Activated CD8-positive, alpha-beta memory T cell treated with anti-CD3 and anti-CD28 coated beads, Interleukin-2, amount 50 U/mL, for 4 hours (primary cell): ENCODE results near the gene FTO.
"Not testable (repeated sequence)": the region's sequence is repeated elsewhere in the genome, so short reads cannot be mapped to it uniquely, and the experiment has no call there.

Source experiments
- DNase-seq: peaks from one replicate; pipeline ENCODE4 v3.0.0-alpha.2; 2020

FTO gene

DNA sequence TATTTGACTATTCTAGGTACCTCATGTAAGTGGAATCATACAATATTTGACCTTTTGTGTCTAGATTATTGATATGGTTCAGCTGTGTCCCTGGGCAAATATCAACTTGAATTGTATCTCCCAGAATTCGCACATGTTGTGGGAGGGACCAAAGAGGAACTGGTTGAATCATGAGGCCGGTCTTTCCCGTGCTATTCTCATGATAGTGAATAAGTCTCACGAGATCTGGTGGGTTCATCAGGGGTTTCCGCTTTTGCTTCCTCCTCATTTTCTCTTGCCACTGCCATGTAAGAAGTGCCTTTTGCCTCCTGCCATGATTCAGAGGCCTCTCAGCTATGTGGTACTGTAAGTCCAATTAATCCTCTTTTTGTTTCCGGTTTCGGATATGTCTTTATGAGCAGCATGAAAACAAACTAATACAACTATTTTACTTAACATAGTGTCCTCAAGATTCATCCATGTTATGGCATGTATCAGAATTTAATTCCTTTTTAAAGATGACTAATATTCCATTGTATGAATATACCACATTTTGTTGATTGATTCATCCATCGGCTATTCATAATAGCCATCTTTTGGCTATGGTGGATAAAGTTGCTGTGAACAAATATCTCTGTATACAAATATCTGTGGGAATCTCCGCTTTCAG lies 129.1 kb downstream of the FTO start:
- no peak for DNase-seq

DNA sequence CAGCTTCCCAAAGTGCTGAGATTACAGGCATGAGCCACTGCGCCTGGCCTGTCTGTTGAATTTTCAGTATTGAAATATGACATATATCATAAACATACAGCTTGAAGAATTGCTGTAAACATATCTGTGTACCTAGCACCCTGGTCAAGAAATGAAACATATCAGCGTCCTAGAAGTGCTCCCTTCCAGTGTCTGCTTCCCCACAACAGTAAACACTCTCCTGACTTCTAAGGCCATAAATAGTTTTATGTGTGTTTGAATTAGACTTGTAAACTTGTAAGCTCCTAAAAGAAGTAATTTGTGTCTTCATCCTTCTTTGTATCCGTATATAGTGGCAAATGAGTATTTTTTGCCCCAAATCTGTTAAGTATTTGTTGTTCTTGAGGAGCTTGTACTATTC lies 132.2 kb downstream of the FTO start:
- no peak for DNase-seq

DNA sequence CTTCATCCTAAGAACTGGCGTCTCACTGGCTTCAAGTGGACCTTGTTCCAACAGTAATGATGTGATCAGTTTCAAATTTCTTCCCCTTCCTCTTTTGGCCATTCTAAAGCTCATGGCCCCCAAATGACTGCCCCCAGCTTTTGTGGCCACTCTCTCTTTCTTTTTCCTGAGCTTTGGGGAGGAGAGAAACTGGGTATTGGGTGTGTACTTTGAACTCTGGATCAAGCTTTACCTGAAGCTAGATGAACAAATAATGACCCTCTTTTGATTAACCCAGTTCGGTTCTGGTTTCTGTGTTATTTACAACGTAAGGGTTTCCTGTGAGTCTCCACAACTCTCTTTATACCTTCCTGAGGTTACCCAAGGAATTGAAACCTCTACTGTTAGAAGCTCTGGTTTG lies 132.7 kb downstream of the FTO start:
- DNase-seq, result no peak

DNA sequence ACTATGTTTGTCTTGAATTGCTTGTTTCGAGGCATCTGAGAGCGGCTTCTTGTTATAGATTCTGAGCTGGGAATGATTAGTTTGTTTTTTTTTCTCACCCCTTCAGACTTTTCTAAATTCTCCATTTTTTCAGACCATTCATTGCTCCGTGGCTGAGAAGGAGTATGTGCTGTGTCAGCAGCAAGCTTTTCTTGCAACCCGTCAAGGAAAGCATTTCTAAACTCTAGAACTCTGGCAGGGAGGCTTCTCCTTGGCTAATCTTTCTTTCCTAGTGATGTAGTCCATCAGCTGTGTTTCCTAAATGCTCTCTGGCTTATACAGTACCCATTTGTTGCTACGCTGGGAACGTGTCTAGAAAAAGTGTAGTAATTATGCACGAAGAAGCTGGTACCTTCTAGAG lies 133.5 kb downstream of the FTO start:
- no peak for DNase-seq

DNA sequence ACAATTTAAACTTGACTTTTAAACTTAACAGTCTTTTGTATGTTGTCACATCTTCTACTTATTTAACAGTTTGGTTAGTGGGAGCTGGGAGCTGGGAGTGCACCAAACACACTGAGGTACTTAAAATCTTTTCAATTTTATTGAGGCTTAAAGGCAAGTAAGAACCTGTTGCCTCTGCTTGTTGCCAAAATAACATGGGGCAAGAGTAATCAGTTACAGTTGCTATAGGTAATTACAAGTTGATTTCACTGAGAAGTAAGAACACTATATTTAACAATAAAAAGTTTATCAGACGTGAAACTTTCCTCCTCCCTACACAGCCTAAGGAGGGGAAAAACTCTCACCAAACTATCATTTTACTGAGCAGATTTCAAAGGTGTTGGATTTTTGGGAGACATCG lies 135.2 kb downstream of the FTO start:
- no peak for DNase-seq

DNA sequence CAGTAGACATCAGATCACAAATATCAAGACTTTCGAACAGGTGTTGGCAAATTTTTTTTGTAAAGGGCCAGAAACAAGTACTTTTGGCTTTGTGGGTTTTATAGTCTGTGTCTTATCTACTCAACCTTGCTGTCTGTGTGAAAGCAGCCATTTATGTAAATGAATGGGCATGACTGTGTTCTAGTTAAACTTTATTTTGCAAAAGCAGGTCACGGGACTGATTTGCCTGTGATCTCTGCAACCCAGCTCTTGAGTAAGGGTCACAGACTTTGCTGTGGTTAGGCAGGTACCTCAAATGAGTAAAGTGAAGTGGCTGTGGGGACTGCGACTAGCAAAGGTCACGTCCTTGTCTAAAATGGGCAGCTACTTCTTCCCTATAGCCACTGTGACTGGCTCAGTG lies 136.5 kb downstream of the FTO start:
- DNase-seq, result no peak

DNA sequence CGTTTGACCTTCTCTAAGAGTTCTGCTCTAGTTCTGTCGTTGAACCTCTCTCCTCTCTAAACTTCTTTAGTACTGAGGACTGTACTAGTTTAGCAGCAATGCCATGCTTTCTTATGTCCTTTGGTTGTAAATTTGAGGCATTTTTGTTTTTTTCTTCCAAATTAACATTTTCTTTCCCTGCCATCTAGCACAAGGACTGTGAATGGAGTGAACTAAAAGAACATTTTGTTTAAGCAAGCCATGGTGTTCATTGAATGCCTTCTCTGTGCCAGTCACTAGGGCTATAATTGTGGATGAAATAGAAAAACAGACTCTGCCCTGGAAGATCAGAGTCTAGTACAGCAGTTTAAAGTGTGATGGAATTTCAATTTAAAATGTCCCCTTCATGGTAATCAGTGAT lies 137.9 kb downstream of the FTO start:
- DNase-seq, result no peak

DNA sequence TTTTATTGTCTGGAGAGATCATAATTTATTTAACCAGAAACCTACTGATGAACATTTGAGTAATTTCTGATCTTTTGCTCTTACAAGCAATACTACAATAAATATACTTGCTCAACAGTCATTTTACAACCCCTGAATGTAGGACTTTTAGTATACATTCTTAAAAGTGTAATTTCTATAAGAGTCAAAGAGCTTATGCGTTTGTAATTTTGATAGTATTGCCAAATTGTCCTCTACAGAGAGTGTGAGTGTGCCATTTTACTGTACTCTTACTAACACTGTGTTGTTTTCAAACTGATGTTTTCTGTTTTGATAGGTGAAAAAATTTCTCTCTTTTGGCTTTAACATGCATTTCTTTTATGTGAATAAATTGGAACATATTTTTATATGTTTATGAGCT lies 139.1 kb downstream of the FTO start:
- no peak for DNase-seq

DNA sequence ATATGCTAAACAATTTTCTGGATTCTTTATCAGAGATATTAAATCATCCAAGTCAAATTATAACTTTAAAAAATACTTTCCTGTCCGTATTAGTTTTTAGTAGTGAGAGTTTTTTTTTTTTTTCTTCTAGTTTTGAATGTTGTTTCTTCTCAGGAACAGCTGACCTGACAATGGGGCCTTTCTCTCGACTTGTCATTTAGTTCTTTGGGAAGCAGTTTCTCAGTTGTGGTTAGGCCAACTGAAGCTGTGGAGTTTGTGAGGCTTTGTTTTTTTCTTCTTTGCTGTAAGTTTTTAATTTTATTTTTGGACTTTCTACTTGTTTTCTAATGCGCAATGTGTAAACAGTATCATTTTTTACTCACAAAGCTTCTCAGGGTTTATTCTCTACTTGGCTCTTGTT lies 140.8 kb downstream of the FTO start:
- DNase-seq, result no peak

DNA sequence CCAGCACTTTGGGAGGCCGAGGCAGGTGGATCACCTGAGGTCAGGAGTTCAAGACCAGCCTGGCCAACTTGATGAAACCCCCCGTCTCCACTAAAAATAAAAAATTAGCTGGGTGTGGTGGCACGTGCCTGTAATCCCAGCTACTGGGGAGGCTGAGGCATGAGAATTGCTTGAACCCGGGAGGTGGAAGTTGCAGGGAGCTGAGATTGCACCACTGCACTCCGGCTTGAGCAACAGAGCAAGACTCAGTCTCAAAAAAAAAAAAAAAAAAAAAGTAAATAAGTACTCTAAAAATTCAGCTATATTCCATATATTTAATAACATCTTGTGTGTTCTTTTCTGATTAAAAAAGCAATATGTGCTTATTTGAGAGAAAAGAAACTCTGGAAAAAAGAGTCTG lies 142.6 kb downstream of the FTO start:
- not testable (repeated sequence) for DNase-seq

DNA sequence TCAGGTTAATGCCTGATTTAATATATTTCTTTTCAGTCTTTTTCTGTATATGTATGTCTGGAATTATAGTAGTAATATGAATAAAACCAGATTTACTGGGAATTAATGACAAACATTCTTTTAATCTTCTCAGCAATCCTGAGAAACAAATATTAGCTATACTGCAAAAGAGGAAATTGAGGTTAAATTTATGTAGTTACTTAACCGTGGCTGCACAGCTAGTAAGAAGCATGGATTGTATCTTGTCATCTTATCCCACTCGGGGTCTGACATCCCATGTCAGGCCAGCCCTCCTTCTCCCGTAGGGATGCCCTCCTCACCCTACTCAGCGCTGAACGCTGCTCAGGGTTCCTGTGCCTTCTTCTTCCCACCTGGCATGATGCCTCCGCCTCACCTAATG lies 143.0 kb downstream of the FTO start:
- no peak for DNase-seq

DNA sequence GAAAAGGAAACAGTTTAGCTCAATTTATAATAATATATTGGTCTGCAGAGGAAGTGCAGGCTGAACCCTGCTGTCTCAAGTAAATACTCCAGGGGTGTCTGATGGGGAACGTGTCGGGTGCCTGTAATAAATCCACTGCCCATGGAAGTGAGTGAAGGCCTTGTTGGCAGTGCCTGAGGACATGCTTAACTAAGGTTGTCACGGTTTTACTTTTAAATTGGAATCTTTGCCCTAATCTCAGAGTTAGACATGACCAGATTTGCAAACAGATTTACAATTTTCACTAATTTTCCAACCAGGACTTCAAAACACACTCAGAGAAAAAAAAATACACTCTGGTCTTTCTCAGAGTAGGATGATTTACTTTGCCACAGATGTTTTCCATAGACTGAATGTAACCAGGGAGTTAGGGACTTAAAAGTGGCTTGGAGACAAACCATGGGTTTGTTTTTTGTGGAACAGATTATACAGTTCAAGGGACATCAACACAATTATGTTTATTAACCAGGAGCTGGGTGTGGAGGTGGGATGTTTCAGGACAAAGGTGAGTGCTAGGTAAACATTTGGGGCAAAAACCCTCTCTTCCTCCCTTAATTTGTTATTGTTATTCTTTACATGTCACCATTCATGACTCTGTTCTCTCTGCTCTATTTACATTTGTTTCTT lies 144.5 kb downstream of the FTO start:
- DNase-seq, result no peak

DNA sequence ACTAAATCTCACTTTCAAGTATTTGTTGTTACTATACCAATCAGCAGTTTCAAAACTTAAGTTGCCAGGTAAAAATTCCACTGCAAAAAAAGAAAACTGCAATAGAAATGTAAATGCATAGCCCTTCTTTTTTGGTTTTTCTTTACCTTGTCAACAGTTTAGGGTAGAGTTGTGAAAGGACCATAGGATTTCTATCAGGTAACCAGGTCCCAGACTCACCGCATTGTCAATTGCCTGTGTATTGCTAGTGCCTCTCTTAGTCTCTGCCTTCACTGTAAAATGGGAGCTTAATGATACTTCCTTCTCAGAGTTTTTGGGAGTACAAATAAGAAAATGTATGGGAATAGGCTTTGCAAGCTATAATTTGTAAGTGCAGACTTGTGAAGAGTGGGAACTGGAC lies 145.0 kb downstream of the FTO start:
- DNase-seq, result no peak

DNA sequence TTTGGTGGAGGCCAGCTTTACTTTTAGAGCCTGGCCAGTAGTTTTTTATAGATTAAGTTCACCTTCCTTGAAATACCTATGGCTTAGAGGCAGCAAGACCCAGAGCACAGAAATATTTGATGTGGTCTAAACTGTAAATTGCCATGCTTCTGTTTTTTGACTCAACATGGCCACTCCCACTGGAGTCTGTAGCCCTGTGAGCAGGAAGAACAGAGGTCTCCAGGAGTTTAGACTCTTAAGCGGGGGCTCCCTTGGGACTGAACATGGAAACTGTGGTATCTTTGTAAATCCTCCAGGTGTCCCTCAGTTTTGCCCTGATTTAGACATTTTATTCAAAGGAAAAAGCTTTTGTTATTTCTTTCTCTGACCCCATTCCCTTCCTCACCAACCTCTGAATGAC lies 145.6 kb downstream of the FTO start:
- DNase-seq, result no peak

DNA sequence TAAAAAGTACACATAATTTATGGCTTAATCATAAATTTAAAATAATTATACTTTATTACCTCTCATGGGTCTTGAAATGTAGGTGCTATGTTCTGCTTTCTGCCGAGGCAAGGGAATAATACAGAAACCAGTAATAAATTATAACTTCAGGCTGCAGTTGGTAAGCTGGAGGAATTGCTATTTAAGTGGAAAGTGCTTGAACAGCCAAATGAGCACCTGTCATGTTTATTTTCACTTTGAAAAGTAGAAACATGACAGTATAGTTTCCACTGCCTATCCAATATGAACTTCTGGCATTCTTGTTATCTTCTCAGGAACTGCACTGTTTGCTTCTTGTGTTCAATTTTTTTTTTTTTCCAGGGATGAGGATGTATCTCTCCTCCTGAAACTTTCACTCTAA lies 146.0 kb downstream of the FTO start:
- DNase-seq, result no peak

DNA sequence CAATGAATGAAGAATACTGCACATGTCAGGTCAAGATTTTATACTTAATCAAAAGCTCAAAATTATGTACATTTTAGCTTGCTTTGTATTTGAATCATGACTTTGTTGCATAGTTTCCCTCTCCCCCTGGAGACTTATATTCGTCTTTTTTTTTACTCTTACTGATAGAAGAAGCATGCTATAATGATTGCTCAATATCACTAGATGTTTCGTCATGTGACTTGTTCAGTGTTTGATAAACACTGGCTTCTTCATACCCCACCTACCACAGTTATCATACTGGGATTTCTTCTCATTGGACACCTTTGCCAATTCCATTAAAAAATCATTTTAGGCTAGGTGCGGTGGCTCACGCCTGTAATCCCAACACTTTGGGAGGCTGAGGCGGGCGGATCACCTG lies 148.7 kb downstream of the FTO start:
- DNase-seq, result no peak

DNA sequence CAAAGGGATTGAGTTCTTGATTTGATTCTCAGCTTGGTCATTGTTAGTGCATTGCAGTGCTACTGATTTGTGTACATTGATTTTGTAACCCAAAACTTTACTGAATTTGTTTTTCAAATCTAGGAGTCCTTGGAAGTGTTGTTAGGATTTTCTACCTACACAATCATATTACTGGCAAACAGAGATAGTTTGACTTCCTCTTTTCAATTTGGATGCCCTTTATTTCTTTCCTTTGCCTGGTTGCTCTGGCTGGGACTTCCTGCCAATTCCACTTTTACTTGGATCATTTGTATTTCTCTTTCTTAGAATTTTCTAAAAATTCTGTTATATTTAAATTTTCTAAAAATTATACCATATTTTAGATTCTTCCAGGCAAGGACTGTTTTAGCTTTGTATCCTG lies 151.1 kb downstream of the FTO start:
- DNase-seq, result no peak

DNA sequence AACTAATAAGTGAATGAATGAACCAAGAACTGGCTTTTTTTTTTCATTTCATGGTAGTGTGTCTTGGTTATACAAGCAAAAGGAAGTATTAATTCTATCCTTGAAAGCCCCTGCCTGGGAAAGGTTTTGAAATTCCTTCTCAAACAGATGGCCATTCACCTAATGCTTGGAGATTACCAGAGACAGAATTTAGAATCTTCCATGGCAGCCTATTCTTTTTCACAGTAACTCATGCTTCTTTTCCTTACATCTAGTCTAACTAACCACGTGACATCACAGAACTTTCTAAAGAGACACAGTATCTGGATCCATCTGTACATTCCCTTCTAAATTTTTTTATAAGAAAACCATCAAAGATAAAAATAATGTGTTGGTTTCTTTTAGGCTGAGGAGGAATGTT lies 151.6 kb downstream of the FTO start:
- DNase-seq, result no peak

DNA sequence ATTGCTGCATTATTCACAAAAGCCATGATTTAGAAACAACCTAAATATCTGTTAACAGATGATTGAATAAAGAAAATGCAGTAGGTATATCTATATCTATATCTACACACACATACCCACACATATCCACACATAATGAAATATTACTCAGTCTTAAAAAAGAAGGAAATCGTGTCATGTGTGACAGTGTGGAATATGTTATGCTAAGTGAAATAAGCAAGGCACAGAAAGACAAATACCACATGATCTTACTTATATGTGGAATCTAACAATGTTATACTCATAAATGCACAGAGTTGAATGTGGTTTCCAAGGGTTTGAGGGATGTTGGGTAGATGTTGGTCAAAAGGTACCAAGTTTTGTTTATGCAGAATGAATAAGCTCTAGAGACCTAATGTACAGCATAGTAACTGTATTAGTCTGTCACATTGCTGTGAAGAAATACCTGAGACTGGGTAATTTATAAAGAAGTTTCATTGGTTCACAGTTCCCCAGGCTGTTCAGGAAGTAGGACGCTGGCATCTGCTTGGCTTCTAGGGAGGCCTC lies 156.1 kb downstream of the FTO start:
- no peak for DNase-seq

DNA sequence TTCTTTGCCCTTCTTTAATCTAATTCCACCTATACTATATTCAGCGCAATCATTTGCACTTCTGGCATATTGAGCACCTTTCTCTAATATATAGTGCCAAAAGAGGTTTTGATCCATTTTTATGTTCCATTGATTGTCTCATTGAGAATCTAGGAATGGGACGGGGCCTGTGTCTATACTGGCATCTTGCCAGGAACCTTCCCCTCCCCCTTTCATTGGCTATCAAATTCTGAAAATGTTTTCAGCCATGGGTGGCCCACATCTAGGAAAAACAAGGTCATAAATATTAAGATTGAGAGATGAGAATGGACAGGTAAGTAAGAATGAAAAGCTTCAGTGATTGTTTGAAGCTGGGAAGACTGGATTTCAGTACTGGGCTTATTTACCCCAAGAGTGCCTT lies 159.9 kb downstream of the FTO start:
- no peak for DNase-seq

DNA sequence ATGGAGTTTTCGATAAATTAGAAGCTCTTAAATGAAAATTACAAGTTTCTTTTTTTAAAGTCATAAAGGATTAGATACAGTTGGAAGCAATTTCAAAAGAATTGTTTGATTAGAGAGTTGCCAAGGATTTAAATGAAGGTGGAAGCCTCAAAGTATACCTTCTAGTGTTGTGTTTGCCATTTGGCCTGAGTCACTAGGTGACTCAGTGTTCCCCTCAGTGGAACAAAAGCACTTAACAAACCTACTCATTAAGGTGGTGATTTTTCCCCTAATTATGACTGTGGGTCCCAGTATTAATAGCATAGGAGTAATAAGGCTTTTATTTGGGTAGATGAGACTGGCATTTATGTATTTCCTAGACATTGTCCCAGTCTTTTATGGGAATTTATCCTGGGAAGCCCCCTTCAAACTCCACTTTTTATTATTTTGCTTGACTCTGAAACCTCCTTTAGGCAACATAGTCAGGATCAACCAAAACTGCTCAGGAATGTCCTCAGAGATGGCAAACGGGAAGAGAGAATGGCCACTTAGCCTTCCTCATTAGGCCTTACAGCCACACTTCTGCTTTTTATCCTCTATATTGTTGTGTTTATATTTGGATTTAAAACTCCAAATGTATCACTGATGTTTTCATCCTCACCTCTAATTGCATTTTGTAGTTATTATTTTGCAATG lies 161.0 kb downstream of the FTO start:
- no peak for DNase-seq

DNA sequence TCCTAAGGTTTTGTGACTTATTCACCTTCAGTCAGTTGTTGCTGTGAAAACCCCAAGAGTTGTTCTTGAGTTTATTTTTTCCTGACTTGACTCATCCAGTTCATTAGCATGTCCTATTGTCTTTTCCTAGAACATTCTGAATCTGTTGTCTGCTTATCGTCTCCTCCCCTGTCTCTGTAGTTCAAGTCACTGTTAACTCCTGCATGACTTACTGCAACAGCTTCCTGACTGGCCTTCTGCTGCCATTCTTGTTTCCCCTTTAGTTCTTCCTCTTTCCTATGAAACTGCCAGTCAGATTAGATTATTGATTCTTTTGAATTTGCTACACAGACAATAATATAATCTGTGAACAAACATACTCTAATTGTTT lies 161.5 kb downstream of the FTO start:
- DNase-seq, result no peak

DNA sequence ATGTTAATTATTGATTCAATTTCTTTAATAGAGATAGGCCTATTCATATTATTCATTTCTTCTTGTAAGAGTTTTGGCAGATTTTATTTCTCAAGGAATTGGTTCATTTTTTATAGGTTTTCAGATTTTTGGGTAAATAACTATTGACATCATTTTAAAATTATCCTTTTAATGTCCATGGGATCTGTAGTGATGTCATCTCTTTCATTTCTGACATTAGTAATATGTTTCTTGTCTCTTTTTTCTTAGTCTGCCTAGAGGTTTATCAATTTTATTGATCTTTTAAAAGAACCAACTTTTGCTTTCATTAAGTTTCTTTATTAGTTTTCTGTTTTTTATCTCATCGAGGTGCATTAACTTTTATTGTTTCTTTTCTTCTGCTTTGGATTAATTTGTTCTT lies 162.6 kb downstream of the FTO start:
- no peak for DNase-seq

DNA sequence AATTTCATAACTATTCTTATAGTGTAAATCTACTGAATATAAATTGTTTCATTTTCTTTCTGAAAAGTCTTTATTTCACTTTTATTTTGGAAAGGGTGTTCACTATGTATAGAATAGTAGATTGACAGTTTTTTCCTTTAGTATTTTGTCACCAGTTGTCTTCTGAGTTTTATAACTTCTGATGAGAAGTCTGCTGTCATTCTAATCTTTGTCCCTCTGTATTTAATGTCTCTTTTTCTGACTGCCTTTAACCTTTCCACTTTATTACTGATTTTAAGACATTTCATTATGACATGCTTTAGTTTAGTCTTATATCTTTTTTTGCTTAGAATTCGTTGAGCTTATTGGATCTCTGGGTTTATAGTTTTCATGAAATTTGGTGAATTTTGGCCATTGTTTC lies 166.9 kb downstream of the FTO start:
- no peak for DNase-seq
